ENCODE data around the gene APBB3.

DNA sequence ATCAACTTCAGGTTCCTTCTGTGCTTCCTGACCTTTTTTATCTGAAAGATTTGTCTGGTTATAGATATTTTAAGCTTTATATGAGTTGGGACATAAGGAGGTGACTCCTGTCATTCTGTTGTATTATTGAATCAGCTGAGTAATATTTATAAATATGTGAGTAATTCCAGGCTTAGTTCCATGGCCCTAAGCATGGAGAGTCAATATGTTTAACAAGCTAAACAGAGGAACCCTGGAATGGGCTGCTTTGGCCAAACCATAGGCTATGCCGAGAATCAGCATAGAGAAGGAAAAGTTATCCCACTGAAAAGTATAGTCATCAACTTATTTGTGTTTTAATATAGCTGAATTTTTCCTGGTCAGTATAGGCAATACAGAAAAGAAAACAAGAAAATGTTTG lies 24.2 kb downstream of the APBB3 start:
- TF ChIP-seq, protein P1, sequence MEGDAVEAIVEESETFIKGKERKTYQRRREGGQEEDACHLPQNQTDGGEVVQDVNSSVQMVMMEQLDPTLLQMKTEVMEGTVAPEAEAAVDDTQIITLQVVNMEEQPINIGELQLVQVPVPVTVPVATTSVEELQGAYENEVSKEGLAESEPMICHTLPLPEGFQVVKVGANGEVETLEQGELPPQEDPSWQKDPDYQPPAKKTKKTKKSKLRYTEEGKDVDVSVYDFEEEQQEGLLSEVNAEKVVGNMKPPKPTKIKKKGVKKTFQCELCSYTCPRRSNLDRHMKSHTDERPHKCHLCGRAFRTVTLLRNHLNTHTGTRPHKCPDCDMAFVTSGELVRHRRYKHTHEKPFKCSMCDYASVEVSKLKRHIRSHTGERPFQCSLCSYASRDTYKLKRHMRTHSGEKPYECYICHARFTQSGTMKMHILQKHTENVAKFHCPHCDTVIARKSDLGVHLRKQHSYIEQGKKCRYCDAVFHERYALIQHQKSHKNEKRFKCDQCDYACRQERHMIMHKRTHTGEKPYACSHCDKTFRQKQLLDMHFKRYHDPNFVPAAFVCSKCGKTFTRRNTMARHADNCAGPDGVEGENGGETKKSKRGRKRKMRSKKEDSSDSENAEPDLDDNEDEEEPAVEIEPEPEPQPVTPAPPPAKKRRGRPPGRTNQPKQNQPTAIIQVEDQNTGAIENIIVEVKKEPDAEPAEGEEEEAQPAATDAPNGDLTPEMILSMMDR (conservative IDR thresholded peaks at IDR 0.05; ENCODE audit: low read depth, low read length): no peak
- TF ChIP-seq EZH2 (IDR thresholded peaks at IDR 0.05; ENCODE audit: low read length, unreplicated experiment) (no peak), EZH2phosphoT487 (IDR thresholded peaks at IDR 0.05; ENCODE audit: borderline replicate concordance, low read length) (no peak)
